Raji (cell line): ENCODE data around the gene ACTRT2.

ENCODE experiments used
- POLR2A ChIP-seq: IDR thresholded peaks from 2 replicates; pipeline ENCODE4 v1.6.1; 2011; ENCODE audit warnings: low read depth, low read length, control low read depth; ENCODE audit not compliant: insufficient read depth

ACTRT2 gene

GRCh38 chr1:2981388-2981787 lies 39.9 kb upstream of the ACTRT2 start:
- TF ChIP-seq POLR2A, result no peak

- no peak for TF ChIP-seq POLR2A
Observed at GRCh38 chr1:2981981-2982614, 39.2 kb upstream of the ACTRT2 start.

- TF ChIP-seq POLR2A, result no peak
Observed at GRCh38 chr1:2982615-2983318, 38.5 kb upstream of the ACTRT2 start.

- TF ChIP-seq POLR2A, result no peak
Observed at GRCh38 chr1:2983319-2983705, 38.0 kb upstream of the ACTRT2 start.

- TF ChIP-seq POLR2A, result no peak
Observed at GRCh38 chr1:2983706-2984398, 37.4 kb upstream of the ACTRT2 start.

- TF ChIP-seq POLR2A, result no peak
Observed at GRCh38 chr1:2984399-2985061, 36.7 kb upstream of the ACTRT2 start.

GRCh38 chr1:2985067-2985561 lies 36.2 kb upstream of the ACTRT2 start:
- no peak for TF ChIP-seq POLR2A

GRCh38 chr1:2985694-2986548 lies 35.3 kb upstream of the ACTRT2 start:
- TF ChIP-seq POLR2A, result no peak

GRCh38 chr1:2986549-2987305 lies 34.5 kb upstream of the ACTRT2 start:
- no peak for TF ChIP-seq POLR2A

- TF ChIP-seq POLR2A, result no peak
Observed at GRCh38 chr1:2987773-2988172, 33.5 kb upstream of the ACTRT2 start.

- TF ChIP-seq POLR2A, result no peak
Observed at GRCh38 chr1:2988256-2988655, 33.0 kb upstream of the ACTRT2 start.

- no peak for TF ChIP-seq POLR2A
Observed at GRCh38 chr1:2989185-2989584, 32.1 kb upstream of the ACTRT2 start.

- no peak for TF ChIP-seq POLR2A
Observed at GRCh38 chr1:2989976-2990375, 31.3 kb upstream of the ACTRT2 start.

GRCh38 chr1:2990376-2991115 lies 30.7 kb upstream of the ACTRT2 start:
- TF ChIP-seq POLR2A, result no peak
